ENCODE results near the gene CPB1. TPM values are rescaled to one million over a fixed set of nuclear protein-coding genes. Genes with fewer than 3 reads are reported as not detected.

Gene CPB1
- total and polyA plus RNA-seq, 10 of the 15 experiments (the other 5 are each of a cell fraction or from before 2014, with no cell fraction given), result 4.8 TPM; not detected in 9

- no peak for TF ChIP-seq IRF5 (IDR thresholded peaks at IDR 0.05; ENCODE audit: borderline replicate concordance)
These were observed 35.7 kb downstream of the CPB1 start (continued) for GRCh38 chr3:148863297-148863696.

DNA sequence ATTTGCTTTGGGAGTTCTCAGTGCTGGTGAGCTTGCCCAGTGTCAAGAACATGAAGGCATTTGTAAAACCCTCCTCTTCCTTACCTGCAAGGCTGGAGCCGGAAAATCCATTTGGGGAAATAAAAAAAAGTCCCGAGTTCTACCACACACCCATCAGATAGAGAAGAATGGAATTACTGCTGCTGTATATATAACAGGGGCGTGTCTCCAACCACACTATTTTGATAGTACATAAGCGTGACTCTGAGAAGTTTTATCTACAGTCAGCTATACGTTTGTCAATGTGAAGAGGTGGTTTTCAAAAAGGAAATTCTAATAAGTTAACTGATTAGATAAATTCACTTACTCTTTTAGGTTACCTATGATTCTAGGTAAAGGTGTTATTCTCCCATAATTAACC lies 36.2 kb downstream of the CPB1 start:
- 16% methylated on average over 5 of the region's 5 CpGs for WGBS (ENCODE audit: insufficient coverage, insufficient replicate concordance, low lambda C conversion rate, missing lambda C conversion rate)
- ChIA-PET CTCF (interaction anchor here (0.6 to 9.8 kb wide), 6 partner anchors 10 to 682 kb away, joined by 3 to 179 read pairs (median 4); no protein-coding TSS in a partner anchor), RAD21 (ENCODE audit: unreplicated experiment) (no interaction called here), POLR2A (no interaction called here), SMC1A (ENCODE audit: uncharacterized antibody, unreplicated experiment) (interaction anchor here (1.1 to 3.2 kb wide), 4 partner anchors 17 to 404 kb away, joined by 3 to 13 read pairs (median 4); no protein-coding TSS in a partner anchor)
- DNase-seq (ENCODE audit: low read depth, low spot score) (no peak), FAIRE-seq (no peak), ATAC-seq (no peak)
- Histone ChIP-seq H4K20me1 (ENCODE audit: control insufficient read depth, insufficient read depth) (no peaks in the 10 kb centered on the region), H3K4me3 (no peak overlapping the region), H3K27me3 (replicated peaks in 1 of 2; ENCODE audit: control insufficient read depth in 2 of 2, insufficient read depth in 2 of 2, low read length in 1 of 2) (peaks cover 0 to 9% of the 10 kb centered on the region in 2 experiments; a peak in 2 of 4 replicates), H3K36me3 (ENCODE audit: control insufficient read depth in 2 of 2, insufficient read depth in 2 of 2, low read length in 1 of 2) (no peaks in the 10 kb centered on the region), H3K4me2 (ENCODE audit: control insufficient read depth, insufficient read depth) (no peak overlapping the region), H3K9me3 (replicated peaks; ENCODE audit: control insufficient read depth, insufficient read depth, low read length) (no peaks in the 10 kb centered on the region), H3K9ac (ENCODE audit: control insufficient read depth, insufficient read depth, low read length) (no peak overlapping the region), H3K4me1 (ENCODE audit: control insufficient read depth, insufficient read depth, low read length) (no peaks in the 10 kb centered on the region), H3K79me2 (ENCODE audit: control insufficient read depth, insufficient read depth, low read length) (no peaks in the 10 kb centered on the region), H3K27ac (ENCODE audit: control insufficient read depth, insufficient read depth) (no peak overlapping the region), H2AFZ (ENCODE audit: control insufficient read depth, low read depth, low read length) (no peak overlapping the region)
- intact Hi-C loops (cut with micrococcal nuclease; ENCODE audit: unreplicated experiment), result loop anchor here (5.0 to 10.0 kb wide), 3 partner anchors 253 to 479 kb away; no protein-coding TSS in a partner anchor
- TF ChIP-seq WRNIP1 (IDR thresholded peaks at IDR 0.05; ENCODE audit: borderline replicate concordance, low read depth, low read length) (no peak), SREBF1 (IDR thresholded peaks at IDR 0.05; ENCODE audit: low read length) (no peak), TBL1XR1 (IDR thresholded peaks at IDR 0.05; ENCODE audit: low read depth, low read length) (no peak), NBN (IDR thresholded peaks at IDR 0.05) (no peak), EGR1 (IDR thresholded peaks at IDR 0.05; ENCODE audit: borderline replicate concordance in 1 of 2, low read depth in 2 of 2, low read length in 2 of 2) (no peak), BMI1 (IDR thresholded peaks at IDR 0.05; ENCODE audit: borderline replicate concordance) (no peak), SIX5 (IDR thresholded peaks at IDR 0.05; ENCODE audit: low read depth, low read length, severe bottlenecking) (no peak), NFXL1 (IDR thresholded peaks at IDR 0.05; ENCODE audit: borderline replicate concordance) (no peak), ZZZ3 (IDR thresholded peaks at IDR 0.05; ENCODE audit: control insufficient read depth, insufficient read length, low read depth) (no peak)
- BruUV-seq (replicated peaks), result no TSS peak
- in situ Hi-C loops (cut with MboI), result loop anchor here (5.0 to 10.0 kb wide), 2 partner anchors 83 to 411 kb away; no protein-coding TSS in a partner anchor
